NCI-H2171 treated with DMSO at 0.1 percent for 48 hours (cell line): ENCODE results near the gene TUBG1.
A peak's percentile ranks its signal among the peaks of the same experiment; 100 is the strongest.

Experiments used
- DNase-seq: peaks from one replicate; lab custom pipeline; 2025; lab: John Stamatoyannopoulos, UW

TUBG1 gene

DNA sequence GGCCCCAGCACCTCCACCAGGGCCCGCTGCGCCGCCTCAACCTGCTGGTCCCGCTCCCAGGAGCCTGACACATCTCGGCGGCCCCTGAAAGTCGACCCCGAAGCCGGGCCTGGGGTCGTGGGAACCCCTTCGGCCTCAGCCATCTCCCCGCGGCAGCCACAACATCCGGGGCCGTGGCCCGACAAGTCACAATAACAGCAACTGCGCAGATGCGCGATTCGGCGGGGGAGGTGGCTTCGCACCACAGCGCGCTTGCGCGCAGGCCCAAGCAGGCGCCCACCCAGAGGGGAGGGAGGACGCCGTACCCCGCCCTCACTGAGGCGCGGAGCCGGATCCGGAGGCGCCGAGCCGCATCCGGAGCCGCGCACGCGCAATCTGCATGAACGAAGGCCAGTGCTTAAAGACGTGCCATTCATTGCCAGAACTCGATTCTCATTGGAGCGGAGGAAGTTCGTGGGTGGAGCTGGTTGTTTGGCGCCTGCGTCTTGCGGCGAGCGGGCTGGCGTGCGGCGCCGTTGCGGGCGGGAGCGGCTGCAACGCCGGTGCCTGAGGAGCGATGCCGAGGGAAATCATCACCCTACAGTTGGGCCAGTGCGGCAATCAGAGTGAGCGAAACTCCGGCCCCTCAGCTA is at the start of gene TUBG1, which contains the start of gene RETREG3:
TUBG1 (plus strand) TSS at position 502 of the 632 bp plus-strand sequence; CDS start at position 557, 55 bp downstream.
RETREG3 (minus strand) TSS at position 193 of the 632 bp plus-strand sequence; CDS start at position 143, 50 bp downstream.
- DNase-seq: peak; percentile 98

DNA sequence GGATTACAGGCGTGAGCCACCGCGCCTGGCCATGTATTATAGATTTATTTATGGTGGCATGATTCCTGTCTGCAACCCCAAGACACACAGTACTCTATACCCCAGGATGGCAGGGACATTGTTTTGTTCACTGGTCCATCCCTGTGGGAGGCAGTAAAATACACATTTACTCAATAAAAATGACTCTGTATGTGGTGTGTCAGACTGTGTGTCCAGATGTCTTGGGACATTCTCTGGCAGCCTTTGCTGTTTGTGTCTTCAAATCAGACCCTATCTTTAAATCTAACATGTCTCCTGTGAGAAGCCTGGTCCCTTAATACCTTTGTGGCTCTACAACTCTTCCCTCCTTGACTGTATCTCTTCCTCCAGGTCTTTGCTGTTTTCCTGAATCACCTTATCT is 49.2 kb upstream of the TUBG1 start:
- DNase-seq: no peak

DNA sequence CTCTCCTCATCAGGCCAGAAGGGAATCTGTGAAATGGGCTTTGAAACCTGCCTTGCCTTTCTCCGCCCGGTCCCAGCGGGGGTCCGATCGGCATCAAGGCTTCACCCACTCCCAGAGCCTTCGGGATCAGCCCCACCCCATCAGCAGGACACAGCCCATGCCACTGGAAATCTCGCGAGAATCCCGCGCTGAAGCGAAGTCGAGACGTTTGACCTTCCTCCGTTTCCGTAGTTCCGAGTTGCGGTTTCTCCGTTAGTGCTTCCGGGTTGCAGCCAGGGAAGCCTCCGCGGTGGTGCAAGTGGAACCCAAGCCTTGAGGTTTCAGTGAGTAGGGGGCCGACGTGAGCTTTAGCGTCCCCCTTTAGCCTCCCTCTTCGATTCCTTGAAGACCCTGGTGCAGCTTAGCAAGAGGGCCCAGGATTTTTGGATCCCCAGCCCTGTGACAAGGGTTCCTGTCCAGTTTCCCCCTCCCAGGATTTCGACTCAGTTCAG is 47.5 kb upstream of the TUBG1 start, which contains the start of gene COASY:
COASY (plus strand) TSS at position 252 of the 491 bp plus-strand sequence. CDS start 475 bp downstream, outside the sequence.
- peak; percentile 97 for DNase-seq

DNA sequence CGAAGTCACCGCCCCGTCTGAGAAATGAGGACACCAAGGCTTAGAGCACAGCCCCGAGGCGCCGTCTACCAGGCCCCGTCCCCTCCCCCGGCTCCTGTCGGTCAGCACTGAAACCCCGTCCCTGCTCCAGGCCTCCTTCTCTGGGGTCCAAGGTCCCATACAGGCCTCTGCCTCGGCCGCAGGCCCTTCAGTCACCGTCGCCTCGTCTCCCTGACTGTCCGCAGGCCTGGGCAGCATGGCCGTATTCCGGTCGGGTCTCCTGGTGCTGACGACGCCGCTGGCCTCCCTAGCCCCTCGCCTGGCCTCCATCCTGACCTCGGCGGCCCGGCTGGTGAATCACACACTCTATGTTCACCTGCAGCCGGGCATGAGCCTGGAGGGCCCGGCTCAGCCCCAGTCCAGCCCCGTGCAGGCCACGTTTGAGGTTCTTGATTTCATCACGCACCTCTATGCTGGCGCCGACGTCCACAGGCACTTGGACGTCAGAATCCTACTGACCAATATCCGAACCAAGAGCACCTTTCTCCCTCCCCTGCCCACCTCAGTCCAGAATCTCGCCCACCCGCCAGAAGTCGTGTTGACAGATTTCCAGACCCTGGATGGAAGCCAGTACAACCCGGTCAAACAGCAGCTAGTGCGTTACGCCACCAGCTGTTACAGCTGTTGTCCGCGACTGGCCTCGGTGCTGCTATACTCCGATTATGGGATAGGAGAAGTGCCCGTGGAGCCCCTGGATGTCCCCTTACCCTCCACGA is 46.9 kb upstream of the TUBG1 start:
- DNase-seq: no peak

DNA sequence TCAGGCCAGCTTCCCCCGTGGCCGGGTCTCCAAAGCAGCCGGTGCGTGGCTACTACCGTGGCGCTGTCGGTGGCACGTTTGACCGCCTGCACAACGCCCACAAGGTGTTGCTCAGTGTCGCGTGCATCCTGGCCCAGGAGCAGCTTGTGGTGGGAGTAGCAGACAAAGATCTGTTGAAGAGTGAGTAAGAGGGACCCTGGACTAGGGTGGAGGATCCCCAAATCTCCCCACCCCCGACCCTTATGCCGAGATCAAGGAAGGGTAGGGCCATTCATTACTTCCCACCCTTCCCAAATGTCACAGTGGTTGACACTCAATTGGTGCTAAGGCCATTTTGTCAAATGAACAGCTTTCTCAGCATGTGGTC is 46.4 kb upstream of the TUBG1 start:
- DNase-seq: no peak

DNA sequence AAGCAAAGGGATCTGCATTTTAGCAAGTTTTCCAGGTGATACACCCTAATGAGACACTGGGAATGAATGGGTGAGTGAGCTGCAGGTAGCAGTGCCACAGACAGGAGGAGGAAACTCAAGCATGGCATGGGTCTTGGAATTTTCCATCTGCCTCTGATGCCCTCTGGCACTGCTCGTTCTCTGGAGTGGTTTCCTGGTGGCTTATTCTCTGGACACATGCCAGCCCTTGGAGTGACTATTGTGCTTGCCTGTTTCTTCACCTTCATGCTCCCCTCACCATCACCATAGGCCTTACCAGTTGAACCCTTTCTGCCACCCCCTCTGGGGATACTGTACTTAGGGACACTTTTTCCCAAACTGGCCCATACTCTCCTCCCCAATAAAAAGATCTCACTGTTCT is 45.9 kb upstream of the TUBG1 start:
- no peak for DNase-seq

DNA sequence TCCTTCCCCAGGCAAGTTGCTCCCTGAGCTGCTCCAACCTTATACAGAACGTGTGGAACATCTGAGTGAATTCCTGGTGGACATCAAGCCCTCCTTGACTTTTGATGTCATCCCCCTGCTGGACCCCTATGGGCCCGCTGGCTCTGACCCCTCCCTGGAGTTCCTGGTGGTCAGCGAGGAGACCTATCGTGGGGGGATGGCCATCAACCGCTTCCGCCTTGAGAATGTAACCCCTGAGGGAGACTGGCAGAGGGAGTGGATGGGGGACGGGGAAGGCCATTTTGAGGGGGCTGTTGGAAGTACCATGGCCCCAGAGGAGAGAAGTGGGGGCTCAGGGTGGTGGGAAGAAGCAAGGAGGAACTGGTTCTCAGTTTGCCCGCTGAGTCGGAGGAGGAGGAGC is 45.5 kb upstream of the TUBG1 start:
- no peak for DNase-seq

DNA sequence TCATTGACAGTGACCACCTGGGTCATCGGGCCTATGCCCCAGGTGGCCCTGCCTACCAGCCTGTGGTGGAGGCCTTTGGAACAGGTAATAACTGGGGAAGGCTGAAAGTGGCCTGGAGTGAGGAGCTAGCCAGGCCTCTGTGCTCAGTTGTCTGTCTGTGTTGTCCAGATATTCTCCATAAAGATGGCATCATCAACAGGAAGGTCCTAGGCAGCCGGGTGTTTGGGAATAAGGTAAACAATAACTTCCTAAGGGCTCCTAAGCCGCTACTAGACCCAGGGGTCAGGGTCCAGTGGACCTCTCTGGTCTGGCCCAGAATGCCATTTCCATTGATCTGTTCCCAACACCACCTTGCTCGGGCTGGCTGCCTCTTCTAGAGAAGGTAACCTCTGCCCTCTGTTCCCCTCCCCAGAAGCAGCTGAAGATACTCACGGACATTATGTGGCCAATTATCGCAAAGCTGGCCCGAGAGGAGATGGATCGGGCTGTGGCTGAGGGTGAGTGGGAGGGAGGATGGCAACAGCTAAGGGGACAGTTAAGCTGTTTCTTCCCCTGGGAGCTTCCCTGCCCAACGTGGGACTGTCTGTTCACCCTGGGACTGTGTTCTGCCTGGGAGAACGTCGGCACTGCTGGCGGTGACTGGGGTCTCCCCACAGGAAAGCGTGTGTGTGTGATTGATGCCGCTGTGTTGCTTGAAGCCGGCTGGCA is 44.5 kb upstream of the TUBG1 start:
- DNase-seq: no peak

DNA sequence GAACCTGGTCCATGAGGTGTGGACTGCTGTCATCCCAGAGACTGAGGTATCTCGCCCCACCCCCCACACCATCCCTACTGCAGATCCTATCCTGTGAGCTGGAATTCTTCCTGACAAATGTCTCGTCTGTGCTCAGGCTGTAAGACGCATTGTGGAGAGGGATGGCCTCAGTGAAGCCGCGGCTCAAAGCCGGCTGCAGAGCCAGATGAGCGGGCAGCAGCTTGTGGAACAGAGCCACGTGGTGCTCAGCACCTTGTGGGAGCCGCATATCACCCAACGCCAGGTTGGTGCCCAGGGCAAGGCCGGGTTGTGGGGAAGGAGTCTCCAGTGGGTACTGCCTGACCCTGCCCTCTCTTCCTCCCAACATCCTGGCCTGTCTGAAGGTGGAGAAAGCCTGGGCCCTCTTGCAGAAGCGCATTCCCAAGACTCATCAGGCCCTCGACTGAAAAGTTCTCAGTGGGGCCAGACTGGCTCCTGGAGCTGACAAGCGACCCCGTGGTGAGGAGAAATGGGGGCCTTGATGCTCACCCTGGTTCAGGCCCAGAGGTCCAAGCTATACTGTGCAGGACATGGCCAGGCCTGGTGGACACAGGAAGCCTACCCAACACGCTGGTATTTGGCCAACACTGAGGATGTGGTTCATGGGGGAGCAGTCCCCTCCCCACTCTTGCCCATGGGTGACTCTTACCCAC is 43.8 kb upstream of the TUBG1 start:
- no peak for DNase-seq

DNA sequence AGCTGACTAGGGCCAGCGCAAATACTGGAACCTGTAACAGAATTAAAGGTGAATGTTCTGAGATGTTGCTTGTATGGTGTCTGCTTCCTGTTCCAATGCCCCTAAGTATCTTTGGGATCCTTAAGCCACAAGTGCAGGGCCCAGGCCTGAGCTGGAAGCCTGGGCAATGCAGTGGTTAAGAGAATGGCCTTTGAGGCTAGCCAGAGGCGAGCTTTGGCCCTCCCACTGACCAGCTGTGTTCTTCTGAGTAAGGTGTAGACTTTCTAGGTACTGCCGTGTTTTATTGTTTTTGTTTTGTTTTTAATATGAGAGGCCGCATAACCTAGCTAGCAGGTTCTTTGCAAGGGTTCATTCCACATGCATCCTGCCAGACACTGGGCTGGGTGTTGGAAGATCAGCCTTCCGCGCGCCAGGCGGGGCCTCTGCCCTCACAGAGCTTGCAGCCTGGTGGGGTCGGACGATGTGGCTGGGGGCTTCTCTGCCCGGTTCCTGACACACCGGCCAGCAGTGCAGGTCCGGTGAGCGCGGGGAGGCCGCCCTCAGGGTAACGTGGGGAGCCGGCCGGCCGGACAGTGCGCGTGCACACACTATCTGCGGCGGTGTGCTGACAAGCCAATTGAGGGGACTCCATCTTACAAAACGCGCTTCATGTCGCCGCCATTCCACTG is 43.1 kb upstream of the TUBG1 start:
- DNase-seq: no peak

DNA sequence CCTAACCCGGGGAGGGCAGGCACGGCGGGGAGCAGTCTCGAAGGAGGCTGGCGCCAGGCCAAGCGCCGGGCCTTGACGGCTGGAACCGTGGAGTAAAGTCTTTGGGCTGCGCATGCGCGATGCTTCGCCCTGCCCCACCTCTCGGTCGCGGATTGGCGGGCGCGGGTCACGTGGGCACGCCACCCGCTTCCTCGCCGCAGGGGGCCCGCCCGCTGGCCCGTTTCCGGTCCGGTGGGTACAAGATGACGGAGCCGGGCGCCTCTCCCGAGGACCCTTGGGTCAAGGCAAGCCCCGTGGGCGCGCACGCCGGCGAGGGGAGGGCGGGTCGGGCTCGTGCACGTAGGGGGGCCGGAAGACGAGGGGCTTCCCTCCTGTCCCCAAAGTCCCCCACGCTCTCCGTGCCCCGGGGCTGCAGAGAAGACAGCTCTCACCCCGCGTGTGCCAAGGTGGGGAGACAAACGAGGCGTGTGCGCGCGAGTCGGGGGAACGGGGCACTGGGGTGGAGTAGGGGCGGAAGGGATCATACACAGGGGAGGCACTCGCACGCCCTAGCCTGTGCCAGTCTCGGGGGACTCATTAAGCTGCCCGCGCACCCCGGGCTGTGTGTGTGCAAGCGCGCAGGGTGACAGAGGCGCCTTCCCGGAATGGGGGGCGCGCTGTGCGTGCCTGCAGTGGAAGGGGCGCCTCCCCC is 42.5 kb upstream of the TUBG1 start, which contains the start of gene MLX:
MLX (plus strand) TSS at position 218 of the 691 bp plus-strand sequence; CDS start at position 243, 25 bp downstream.
- DNase-seq: peak; percentile 91

DNA sequence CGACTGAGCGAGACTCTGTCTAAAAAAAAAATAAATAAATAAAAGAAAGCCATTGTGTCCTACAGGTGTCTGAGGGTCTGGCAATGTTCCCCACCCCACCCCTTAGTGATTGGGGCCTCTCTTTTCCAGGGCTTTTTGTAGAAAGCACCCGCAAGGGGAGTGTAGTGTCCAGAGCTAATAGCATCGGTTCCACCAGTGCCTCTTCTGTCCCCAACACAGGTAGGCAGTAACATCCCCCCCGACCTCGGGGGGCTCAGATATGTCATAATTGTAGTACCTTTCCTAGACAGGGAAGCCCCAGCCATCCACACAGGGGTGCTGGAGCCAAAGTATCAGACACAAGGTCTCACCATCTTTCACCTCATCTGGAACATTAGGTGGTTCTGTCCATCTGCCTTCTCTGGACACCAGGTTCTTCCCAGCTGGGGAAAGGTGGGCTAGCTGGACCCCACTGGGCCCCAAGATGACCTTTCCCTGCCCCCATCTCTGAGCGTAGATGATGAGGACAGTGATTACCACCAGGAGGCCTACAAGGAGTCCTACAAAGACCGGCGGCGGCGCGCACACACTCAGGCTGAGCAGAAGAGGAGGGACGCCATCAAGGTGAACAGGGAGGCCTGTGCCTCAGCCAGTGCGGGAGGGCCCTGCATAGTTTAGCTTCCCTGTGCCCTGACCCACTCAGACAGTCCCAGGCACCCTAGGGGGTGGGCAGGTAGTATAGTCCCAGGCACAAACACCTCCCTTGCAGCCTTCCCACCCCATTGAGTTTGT is 41.0 kb upstream of the TUBG1 start:
- DNase-seq: no peak

DNA sequence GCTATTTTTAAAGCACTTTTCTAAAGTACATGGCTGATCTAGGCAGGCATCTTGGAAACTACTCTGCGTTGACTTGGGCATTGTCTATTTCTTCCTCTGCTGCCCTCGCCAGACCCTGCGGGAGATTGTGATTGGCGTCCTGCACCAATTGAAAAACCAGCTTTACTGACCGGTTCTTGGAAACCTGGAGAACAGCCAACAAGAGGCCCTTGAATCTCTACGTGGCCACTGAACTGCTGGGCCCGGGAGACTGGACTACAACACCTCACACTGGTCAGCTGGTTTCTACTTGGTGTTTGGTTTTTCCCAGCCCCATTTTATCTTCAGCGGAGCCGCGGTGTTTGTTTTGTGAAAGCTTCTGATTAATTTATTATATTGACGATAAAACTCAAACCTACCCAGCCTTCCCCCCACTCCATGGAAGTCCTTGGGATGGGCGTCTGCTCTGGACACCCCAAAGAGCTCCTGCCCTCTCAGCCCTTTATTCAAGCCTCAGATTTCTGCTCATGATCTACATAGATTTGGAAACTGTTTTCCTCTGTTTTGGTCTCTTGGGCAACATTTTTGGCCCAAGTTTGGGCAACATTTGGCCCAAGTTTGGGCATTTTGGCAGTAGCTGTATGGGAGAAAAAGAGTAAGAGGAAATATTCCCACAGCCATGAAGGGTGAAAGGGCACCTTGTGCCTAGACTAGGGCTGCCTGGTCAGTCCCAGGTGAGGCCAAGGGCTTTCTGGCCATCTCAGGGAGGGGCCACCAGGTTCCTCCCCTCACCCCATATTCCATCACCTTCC is 37.9 kb upstream of the TUBG1 start:
- DNase-seq: no peak

DNA sequence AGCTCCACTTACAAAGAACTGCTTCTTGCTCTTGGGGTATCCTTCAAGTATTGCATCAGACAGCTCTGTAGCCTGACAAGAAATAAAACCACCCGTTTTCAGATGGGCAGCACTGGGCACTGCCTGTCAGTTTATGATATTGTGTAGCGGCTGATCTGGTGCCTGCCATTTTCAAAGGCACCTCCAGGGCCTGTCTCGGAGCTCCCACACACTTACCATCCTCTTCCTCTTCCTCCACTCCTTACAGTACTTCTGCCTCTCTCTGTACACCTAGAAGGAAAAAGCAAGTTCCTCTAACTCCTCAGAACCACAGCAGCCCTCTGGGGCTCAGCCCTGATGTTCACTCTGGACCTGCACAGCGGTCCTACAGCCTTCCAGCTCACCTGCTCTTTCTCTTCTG is 36.4 kb upstream of the TUBG1 start:
- no peak for DNase-seq

DNA sequence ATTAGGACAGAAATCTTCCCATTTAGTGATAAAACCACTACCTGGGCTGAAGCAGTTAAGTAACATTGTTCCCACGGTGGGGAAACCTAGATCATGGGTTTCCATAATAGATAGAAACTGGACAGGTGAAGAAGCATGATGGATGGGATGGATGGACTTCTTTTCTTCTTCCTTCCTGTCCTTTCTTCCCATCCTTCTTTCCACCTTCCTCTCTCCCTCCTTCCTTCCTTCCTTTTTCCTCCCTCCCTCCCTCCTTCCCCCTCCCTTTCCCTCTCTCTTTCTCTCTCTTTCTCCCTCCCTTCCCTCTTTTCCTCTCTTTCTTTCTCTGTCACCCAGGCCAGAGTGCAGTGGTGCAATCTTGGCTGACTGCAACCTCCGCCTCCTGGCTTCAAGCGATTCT is 35.0 kb upstream of the TUBG1 start:
- DNase-seq: no peak

DNA sequence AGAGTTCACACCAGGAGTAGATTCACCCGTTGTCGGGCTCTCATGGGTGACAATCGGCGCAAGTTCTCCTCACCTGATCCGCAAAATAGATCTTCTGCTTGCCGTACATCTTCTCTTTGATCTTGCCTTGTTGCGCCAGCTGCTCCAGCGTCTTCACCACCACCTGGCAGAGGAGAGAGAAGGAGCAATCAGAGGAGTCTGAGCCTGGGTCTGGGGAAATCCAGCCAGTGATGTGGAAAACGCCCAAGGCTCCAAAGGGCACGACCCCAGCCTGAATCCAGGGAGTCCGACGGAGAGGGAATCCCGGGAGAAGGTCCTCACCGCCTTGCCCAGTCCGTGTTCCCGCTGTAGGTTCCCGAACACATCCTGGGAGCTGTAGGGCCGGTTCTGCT is 32.3 kb upstream of the TUBG1 start:
- DNase-seq: peak; percentile 63

DNA sequence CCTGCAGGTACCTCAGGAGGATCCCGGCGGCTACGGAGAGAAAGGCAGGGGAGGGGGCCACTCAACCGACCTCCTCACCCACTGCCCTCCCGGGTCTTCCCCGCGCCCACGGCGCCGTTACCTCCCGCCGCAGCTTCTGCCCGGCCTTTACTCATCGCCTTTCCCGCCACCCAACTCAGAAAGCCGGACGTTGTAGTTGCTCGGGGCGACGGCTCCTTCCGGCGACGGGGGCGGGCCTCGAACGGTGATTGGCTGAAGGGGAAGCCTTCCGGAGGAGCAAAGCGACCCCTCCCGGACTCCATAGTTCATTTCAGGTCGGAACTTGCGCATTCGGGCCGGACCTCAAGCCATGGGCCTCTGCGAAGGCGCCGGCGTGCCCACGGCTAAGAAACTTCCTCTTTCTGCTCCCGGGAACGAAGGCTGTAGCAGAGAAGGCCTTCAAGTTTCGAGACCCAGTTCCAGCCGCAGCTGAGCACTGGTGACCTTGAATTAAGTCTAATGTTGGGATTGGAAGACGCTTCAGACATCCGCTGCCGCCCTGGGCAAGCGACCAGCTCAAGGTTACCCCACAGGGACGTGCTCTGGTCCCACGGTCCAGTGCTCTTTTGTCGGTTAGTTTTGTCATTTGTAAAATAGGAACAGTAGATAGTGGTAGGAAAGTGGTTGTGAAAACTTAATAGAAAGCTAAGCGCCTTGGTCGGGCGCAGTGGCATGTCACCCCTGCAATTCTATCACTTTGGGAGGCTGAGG is 31.8 kb upstream of the TUBG1 start, which contains the start of gene PSMC3IP:
PSMC3IP (minus strand) TSS at position 198 of the 750 bp plus-strand sequence; CDS start at position 155, 43 bp downstream.
- peak; percentile 94 for DNase-seq

DNA sequence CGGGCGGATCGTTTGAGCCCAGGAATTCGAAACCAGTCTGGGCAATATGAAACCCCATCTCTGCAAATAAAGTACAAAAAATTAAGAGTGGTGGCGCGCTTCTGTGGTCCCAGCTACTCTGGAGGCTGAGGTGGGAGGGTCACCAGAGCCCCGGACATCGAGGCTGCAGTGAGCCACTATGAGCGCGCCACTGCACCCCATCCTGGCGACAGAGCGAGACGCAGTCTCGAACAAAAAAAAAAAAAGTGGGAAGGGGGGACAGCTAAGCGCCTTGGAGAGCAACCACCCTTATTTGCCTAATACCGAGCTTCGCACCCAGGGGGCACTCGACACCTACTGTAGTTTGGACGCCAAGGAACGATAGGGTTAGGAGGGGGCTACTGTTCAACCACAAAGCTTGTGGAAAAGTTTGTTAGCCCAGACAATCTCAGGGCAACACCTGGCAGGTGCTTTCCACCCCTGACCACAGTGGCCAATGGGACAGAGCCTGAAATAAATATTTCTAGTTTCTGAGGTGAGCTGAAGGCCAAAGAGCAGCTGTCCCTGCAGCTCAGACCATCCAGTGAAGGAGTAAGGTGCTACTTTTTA is 31.1 kb upstream of the TUBG1 start:
- DNase-seq: peak; percentile 92
